Transverse colon (tissue), 4 donors: Measurements from ENCODE around the gene PAOX. TPM values are rescaled to one million over a fixed set of nuclear protein-coding genes. Genes with fewer than 3 reads are reported as not detected.

Experiments
- DNase-seq: peaks from one replicate; pipeline ENCODE4 v3.0.0-alpha.2; 2019
- H3K27ac ChIP-seq, 4 donors: fragments of 200-600 bp; sonication (generic); 2 replicates each; pipeline ENCODE4 v1.5.1; 2016 to 2018; ENCODE audit warnings: inconsistent platforms in 4 of 4
- H3K27me3 ChIP-seq: fragments of 200-600 bp; sonication (generic); 2 replicates; pipeline ENCODE4 v1.5.1; 2017; ENCODE audit warnings: inconsistent platforms
- H3K36me3 ChIP-seq, 4 donors: fragments of 200-600 bp; sonication (generic); 2 replicates each; pipeline ENCODE4 v1.5.1; 2017 to 2019; ENCODE audit warnings: inconsistent platforms in 4 of 4
- H3K4me1 ChIP-seq, 4 donors: fragments of 200-600 bp; sonication (generic); 2 replicates each; pipeline ENCODE4 v1.5.1; 2017 to 2020; ENCODE audit warnings: inconsistent platforms in 4 of 4
- H3K4me3 ChIP-seq, 4 donors: fragments of 200-600 bp; sonication (generic); 1 replicate in 1 of 4; 2 replicates in 3 of 4; pipeline versions ENCODE4 v1.5.1 to v1.6.1; 2017 to 2019; ENCODE audit warnings: inconsistent platforms in 4 of 4
- H3K9me3 ChIP-seq, 2 donors: fragments of 200-600 bp; sonication (generic); 2 replicates each; pipeline ENCODE4 v1.5.1; 2017 to 2019; ENCODE audit warnings: inconsistent platforms in 2 of 2
- CTCF ChIP-seq, 5 experiments: fragments of 200-600 bp in 3 of 5; fragments of 450-650 bp in 2 of 5; sonication (generic) in 3 of 5; IDR thresholded peaks; 1 replicate in 2 of 5; 2 replicates in 3 of 5; pipeline ENCODE4 v1.5.1; 2016 to 2017; ENCODE audit warnings: antibody characterized with exemption in 5 of 5, inconsistent platforms in 3 of 5, mild to moderate bottlenecking in 2 of 5, moderate library complexity in 1 of 5
- EP300 ChIP-seq: sonication (generic); formaldehyde crosslinking; IDR thresholded peaks from one replicate; pipeline ENCODE4 v1.6.1; 2017; ENCODE audit warnings: antibody characterized with exemption, low read depth
- POLR2A ChIP-seq: fragments of 450-650 bp; IDR thresholded peaks from one replicate; pipeline ENCODE4 v1.6.1; 2016; ENCODE audit warnings: antibody characterized with exemption, mild to moderate bottlenecking, moderate library complexity
- POLR2AphosphoS5 ChIP-seq, 3 donors: sonication (generic); formaldehyde crosslinking; IDR thresholded peaks; one replicate each; pipeline ENCODE4 v1.6.1; 2016; ENCODE audit warnings: antibody characterized with exemption in 3 of 3
- WGBS, 2 donors: methylation state at CpG; one replicate each; pipeline ENCODE4 v1.1.5; 2018; ENCODE audit warnings: low coverage in 1 of 2; 5-methylcytosine and 5-hydroxymethylcytosine counted together
- in situ Hi-C, 4 donors: fragments of 200-750 bp; cut with MboI; loops; one replicate each; pipeline versions ENCODE4 v1.15.0 to v1.15.1; 2017; ENCODE audit warnings: low sequenced_read_pairs in 3 of 4, low pct_ligation_motif_present in 1 of 4, low pct_unique_long_range_greater_than_20kb in 1 of 4
- intact Hi-C: fragments of 100-400 bp; cut with DNase I; formaldehyde crosslinking; loops from one replicate; pipeline ENCODE4 v1.15.1; 2023; ENCODE audit warnings: low total_unique reads
- total RNA-seq, 4 donors: library from RNA; depleted of rRNA; stranded (reverse); fragments of >200 nt; gene quantifications; one replicate each; pipeline ENCODE4 v1.1.0, GENCODE V29; 2016

The PAOX gene
- 10 to 100 TPM; 11.3 to 32.4 (median 17.1) TPM for total RNA-seq

- WGBS, 2 donors, result 1% methylated on average over 36 of the region's 78 CpGs; no CpG with 5 or more reads in 1 of the 2 donors
- no peaks in the 10 kb centered on the region for H3K36me3 ChIP-seq
- no peaks in the 10 kb centered on the region for H3K9me3 ChIP-seq
- in situ Hi-C loops (no loop called here), intact Hi-C loops (no loop called here)
- peak; percentile 77 for DNase-seq
- H3K27me3 ChIP-seq, result no peaks in the 10 kb centered on the region
- H3K27ac ChIP-seq, result peak within 1 kb of the TSS; percentile 86 to 94 (median 90)
- peak within 1 kb of the TSS; percentile 55 to 94 (median 69) for H3K4me3 ChIP-seq
- no peak for TF ChIP-seq CTCF (IDR thresholded peaks at IDR 0.05)
- TF ChIP-seq POLR2A, result peak; percentile 14
- TF ChIP-seq POLR2AphosphoS5 (IDR thresholded peaks at IDR 0.05), result peak in 1 of 3 donors; percentile 9
- peaks cover 10 to 25% (median 20%) of the 10 kb centered on the region in 4 donors for H3K4me1 ChIP-seq
These were observed at the start of gene PAOX for GRCh38 chr10:133379152-133379800. Gene PAOX (plus strand): TSS chr10:133379262. CDS start chr10:133379317, 55 bp downstream.

- H3K9me3 ChIP-seq, result no peaks in the 10 kb centered on the region
- peak; percentile 89 for DNase-seq
- H3K36me3 ChIP-seq, result no peaks in the 10 kb centered on the region
- H3K27ac ChIP-seq, result no peak overlapping the region
- WGBS, 2 donors, result 0 to 12% methylated on average over 1 to 37 of the region's 37 CpGs
- peak overlapping the region in 3 of 4 donors; percentile 23 to 42 (median 24) for H3K4me3 ChIP-seq
- TF ChIP-seq CTCF (IDR thresholded peaks at IDR 0.05) (peak; percentile 85 to 97 (median 97)), POLR2AphosphoS5 (IDR thresholded peaks at IDR 0.05) (no peak)
- intact Hi-C loops (no loop called here), in situ Hi-C loops (loop anchor here in 1 of 4 donors (10.0 kb wide), 1 partner anchor 185 kb away; no protein-coding TSS in a partner anchor)
- H3K4me1 ChIP-seq, result peaks cover 12 to 24% (median 20%) of the 10 kb centered on the region in 4 donors
- H3K27me3 ChIP-seq, result peaks cover 82% of the 10 kb centered on the region
These were observed 49.4 kb upstream of the PAOX start for GRCh38 chr10:133329491-133330202.

GRCh38 chr10:133332936-133333699, 45.9 kb upstream of the PAOX start:
- Histone ChIP-seq H3K4me3 (no peak overlapping the region), H3K36me3 (no peaks in the 10 kb centered on the region), H3K27ac (no peak overlapping the region), H3K27me3 (peaks cover 78% of the 10 kb centered on the region), H3K4me1 (peaks cover 14 to 29% (median 25%) of the 10 kb centered on the region in 4 donors), H3K9me3 (no peaks in the 10 kb centered on the region)
- intact Hi-C loops (no loop called here), in situ Hi-C loops (no loop called here)
- 80 to 84% methylated on average over 14 to 30 of the region's 30 CpGs for WGBS, 2 donors
- DNase-seq, result no peak
- TF ChIP-seq POLR2AphosphoS5 (IDR thresholded peaks at IDR 0.05) (no peak), EP300 (no peak), CTCF (IDR thresholded peaks at IDR 0.05) (no peak), POLR2A (no peak)
